HFF-Myc (cell line): ENCODE measurements around the gene ZFYVE26.
A peak's percentile ranks its signal among the peaks of the same experiment; 100 is the strongest.

Experiments used
- DNase-seq: peaks from one replicate; pipeline ENCODE4 v3.0.0-alpha.2; 2011; ENCODE audit warnings: low read depth; ENCODE audit errors: extremely low read depth
- H3K4me3 ChIP-seq: replicated peaks from 2 replicates; pipeline ENCODE4 v1.5.1; 2011; ENCODE audit warnings: low read depth, mild to moderate bottlenecking, control low read depth, low read length
- CTCF ChIP-seq: IDR thresholded peaks from 2 replicates; pipeline ENCODE4 v1.5.1; 2012; ENCODE audit warnings: mild to moderate bottlenecking, low read depth, low read length, control low read depth; ENCODE audit errors: missing control alignments

The ZFYVE26 gene

GRCh38 chr14:67816326-67817002 lies at the start of gene ZFYVE26:
Gene ZFYVE26, minus strand, starts transcription at chr14:67816590. Its CDS starts 627 bp downstream, at chr14:67815963.
- peak; percentile 92 for DNase-seq
- peak within 1 kb of the TSS; percentile 85 for H3K4me3 ChIP-seq
- no peak for TF ChIP-seq CTCF

GRCh38 chr14:67863223-67863622 lies 46.8 kb upstream of the ZFYVE26 start:
- DNase-seq = no peak
- no peak overlapping the region for H3K4me3 ChIP-seq
- TF ChIP-seq CTCF = no peak

- DNase-seq = no peak
- no peak overlapping the region for H3K4me3 ChIP-seq
- no peak for TF ChIP-seq CTCF
These were observed 42.9 kb upstream of the ZFYVE26 start for GRCh38 chr14:67859169-67859749.

- H3K4me3 ChIP-seq = no peak overlapping the region
- no peak for DNase-seq
- no peak for TF ChIP-seq CTCF
These were observed 41.5 kb upstream of the ZFYVE26 start for GRCh38 chr14:67857778-67858350.

GRCh38 chr14:67856827-67857226 lies 40.4 kb upstream of the ZFYVE26 start:
- H3K4me3 ChIP-seq = no peak overlapping the region
- TF ChIP-seq CTCF = no peak
- DNase-seq = no peak

GRCh38 chr14:67853715-67854114 lies 37.3 kb upstream of the ZFYVE26 start:
- no peak overlapping the region for H3K4me3 ChIP-seq
- no peak for TF ChIP-seq CTCF
- no peak for DNase-seq
